ENCODE data around the gene MISFA.

GRCh38 chr11:18618342-18619025 lies 18.9 kb downstream of the MISFA start:
- TF ChIP-seq MAX (IDR thresholded peaks at IDR 0.05; ENCODE audit: low read depth, low read length) (no peak), POLR2A (IDR thresholded peaks at IDR 0.05; ENCODE audit: extremely low read depth, insufficient read length) (no peak), CTCF (IDR thresholded peaks at IDR 0.05; ENCODE audit: low read depth, low read length) (no peak), MYC (IDR thresholded peaks at IDR 0.05; ENCODE audit: low read depth, low read length) (no peak)

All from NB4 (cell line).